Bone marrow (tissue), 2 donors: ENCODE measurements around the gene CDH4.
"Not testable (repeated sequence)": the region's sequence is repeated elsewhere in the genome, so short reads cannot be mapped to it uniquely, and the experiment has no call there.

Experiments
- DNase-seq, 2 donors: peaks; one replicate each; lab custom pipeline; 2025; lab: John Stamatoyannopoulos, UW

Gene CDH4

DNA sequence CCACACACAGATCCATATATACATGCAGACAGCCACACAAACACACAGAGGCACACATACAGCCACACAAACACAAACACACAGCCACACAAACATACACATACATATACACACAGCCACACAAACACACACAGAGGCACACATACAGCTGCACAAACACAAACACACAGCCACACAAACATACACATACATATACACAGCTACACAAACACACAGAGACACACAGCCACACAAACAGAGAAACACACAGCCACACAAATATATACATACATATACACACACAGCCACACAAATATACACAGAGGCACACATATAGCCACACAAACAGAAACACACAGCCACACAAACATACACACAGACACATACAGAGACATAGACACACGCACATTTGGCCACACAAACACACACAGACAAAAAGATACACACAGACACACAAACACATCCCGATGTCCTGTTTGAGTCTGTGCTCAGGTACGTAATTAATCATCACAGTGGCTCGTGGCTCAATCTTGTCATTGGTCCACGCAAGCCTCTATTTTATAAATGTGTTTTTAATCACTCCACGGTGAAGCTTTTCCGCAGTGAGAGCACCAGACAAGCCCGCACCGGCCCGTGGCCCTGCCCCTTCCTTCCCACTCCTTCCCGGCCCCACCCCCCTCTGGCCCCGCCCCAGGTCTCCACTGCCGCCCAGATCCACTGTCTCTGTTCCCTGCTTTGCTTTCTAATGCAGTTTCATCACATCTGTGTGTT, 135.3 kb downstream of the CDH4 start:
- no peak for DNase-seq

DNA sequence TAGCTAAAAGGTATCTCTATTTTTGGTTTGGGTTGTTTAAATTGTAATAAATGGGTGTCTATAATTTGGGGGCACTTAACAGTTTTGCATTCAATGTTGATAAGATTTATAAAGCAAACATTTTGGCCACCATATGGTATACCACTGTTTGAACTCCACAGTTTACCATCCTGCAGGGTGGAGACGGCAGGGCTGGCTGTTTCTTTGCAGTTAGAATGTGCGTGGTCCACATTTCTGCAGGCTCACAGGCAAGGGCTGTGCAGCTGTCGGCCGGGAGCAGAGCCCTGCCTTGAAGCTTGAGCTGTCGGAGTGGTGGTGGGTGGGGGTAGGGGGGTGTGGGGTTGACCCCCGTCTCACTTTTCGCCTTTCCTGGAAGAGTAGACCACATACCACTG, 135.9 kb downstream of the CDH4 start:
- no peak for DNase-seq

DNA sequence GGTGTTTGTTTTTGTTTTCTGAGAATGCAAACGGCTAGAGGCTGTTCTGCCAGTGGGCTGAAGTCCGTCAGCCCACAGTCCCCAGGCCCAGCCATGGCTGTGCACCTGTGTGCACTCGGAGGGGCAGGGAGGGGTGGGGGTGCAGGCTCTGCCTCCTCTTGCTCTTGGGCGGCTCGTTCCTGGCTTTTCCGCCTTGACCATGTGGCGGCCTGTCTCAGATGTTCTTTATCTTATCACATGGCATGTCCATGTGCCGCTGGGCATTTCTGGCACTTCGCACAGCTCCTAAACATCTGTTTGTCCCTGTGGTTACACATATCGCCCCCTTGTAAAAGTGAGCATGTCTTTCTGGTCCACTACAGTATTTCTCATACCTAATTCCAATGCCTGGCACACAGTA, 137.0 kb downstream of the CDH4 start:
- no peak for DNase-seq

DNA sequence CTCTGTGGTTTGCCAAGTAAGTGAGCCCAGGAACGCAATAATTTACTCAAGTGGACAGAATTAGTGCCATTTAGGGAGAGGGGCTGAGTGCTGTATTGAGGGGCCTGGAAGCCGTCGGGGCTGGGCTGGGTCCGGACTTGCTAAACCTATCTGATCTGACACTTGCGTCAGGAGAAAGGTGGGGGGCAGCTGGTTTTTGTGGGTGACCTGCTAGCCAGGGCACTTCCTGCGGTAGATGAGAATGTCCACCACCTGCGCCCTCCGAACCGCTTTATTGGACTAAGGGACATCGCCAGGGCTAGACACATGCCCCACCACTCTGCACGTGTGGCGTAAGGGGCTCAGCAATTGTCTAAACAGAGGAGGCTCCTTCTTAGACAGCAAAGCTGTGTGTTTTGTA, 139.1 kb downstream of the CDH4 start:
- no peak for DNase-seq

DNA sequence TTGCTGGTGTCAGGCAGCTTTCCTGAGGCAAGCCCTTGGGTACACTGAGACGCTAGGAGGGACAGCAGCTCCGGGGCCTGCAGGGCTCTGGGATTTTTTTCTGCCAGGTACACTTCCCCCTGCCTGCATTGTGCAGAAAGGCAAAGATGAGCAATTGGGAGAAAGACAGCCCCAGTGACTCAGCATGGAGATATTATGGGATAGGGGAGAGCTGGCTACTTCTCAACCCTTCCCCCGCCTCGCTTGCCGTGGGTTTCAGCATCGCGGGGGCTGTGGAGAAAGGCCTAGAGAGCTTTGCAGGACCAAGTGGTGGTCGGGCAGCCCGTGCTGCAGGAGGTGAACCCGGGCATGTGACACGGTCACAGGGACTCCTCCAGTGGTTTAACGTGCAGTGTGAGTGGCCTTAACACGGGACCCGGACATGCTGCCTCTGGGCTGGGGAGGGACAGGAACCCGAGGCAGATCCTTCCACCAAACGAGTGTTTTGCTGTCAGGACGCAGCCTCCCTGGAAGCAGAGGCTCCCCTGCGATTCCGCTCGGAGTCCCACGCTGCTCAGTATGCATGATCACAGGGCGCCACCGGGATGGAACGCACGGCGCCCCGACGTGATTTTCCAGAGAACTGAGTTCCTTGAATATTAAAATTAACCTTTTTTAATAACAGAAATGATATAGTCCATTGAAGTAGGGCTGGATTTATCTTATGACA, 139.9 kb downstream of the CDH4 start:
- DNase-seq: no peak

DNA sequence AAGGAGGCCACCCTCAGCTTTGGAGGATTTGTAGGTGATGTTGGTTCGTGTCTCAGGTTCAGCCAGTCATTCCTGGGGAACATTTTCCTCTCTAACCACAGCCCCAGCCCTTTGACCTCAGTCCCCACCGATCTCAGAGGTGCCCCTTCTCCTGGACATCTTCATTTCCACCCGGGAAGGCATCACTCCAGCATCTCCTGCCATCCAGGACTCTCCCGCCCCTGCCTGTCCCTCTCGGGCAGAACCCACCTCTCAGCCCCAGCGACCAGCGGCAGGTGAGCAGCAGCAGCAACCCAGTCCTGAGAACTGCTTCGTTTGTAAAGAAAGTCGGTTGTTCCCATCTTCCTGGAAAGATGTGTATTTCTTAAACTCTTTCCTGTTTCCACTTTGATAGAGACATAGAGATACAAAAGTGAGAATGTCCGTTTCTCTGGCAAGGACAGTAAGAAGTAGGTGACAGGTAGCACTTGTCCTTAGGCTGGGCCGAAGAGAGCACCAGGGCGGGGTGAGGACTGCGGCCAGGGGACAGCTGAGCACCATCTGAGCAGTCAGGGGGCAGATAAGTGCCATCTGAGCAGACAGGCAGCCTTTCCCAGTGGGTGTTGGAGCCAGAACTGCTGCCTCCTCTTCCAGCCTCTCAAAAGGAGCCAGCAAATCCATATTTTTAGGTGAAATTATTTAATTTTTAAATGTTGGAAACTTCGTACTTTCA, 142.2 kb downstream of the CDH4 start:
- no peak for DNase-seq

DNA sequence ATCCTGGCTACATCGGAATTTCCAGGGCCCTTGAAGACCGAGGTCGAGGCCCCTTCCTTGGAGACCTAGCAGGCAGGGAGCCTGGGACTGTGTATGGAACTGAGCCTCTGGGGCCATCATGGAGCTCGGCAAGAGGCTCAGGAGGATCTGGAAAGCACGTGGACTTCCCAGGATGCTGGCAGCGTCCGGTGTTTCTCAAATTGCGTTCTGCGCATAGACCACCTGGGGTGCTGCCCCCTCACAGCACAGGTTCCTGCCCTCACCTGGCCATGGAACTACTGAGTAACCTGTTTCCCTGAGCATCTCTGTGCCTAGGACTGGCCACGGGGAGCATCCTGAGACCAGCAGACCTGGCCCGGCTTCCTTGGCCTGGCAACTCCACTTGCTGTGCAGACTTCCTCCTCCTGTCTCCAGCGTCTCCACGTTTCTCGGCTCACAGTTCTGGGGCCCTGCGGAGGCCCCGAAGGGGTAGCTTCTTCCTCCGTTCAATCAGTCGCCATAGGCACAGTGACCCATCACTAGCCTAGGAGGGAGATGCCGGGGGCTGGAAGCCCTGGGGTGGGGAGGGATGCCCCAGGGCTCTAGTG, 144.3 kb downstream of the CDH4 start:
- DNase-seq: no peak

DNA sequence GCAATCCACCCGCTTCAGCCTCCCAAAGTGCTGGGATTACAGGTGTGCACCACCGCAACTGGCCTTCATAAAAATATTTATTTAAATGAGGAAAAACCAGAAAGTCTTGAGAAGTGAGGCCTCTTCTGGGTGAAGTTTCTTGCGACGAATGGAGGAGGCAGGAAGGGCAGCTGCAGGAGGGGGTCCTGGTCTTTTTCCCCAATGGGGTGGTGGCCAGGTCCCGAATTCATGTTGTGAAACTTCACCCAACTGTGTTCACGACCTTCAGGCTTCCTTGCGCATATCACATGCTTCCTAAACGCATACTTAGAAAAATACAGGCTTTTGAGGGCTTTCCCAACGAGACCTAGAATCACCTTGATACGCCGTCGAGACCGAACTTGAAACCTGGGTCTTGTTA, 145.1 kb downstream of the CDH4 start:
- no peak for DNase-seq

DNA sequence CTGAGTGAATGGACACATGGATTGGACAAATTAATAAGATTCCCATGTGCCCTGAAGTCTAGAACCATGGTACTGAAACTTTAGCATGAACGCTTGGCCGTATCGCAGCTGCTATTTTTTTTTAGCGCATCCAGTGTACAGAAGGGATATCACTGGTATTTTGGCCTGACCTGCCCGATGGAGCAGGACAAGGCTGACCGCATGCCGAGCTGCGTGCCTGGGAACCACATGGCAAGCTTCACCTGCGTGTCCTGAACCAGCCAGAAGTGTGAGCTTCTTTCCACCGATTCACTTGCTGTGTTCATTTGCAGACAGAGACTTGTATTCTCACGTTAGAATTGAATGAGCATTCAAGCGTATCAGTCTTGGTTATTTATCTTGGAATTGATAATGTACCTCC, 145.7 kb downstream of the CDH4 start:
- DNase-seq: no peak

DNA sequence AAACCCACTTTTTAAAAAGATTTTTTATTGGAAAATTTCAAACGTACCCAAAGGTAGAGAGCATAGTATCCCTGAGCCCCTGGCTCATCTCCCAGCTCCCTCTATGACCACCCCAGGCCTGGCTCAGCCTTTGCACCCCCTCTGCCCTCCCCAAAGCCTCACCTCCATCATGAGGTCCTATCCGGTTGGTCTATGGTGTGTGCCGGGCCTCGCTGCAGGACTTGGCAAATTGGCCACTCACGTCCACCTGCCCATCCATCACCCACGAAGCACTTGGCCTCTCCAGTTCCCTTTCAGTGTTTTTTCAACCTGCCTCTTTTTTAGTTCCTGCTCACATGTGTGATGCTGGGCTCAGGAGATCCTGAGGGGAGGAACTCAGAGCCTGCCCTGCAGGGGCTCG, 147.4 kb downstream of the CDH4 start:
- no peak for DNase-seq

DNA sequence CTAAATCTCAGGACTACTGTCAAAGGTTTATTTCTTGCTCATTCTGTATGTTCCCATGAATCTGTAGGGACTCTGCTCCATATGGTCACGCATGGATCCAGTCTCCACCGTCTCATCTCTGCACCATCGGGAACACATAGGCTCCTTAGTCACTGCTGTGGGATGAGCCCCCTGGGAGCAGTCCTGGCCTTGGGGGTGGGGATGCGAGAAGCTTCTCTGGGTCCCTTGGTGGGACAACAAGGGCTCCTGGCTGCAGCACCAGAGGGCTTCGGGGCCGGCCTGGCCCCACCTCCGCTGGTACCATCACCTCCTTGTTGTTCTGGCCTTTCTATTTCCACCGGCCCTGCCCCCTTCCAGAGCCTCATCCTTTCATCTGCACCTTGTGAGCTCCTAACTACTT, 148.4 kb downstream of the CDH4 start:
- no peak for DNase-seq

DNA sequence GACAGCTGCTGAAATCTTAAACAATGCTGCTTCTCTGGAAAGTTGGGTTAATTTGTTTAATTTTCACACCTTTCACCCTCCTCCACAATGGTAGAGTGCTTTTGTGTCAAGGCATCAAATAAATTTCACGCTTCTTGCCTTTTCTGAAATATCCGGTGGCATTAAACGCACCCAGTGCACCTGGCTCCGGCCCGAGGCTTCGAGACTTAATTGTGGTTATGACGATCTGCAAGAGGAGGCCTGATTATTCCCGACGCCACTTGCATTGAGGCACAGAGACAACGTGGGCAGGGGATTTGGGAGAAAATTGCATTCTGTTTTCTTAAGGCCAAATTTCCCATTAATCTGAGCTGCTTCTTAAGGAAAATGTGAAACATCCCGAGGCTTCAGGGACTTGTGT, 152.2 kb downstream of the CDH4 start:
- DNase-seq: no peak

DNA sequence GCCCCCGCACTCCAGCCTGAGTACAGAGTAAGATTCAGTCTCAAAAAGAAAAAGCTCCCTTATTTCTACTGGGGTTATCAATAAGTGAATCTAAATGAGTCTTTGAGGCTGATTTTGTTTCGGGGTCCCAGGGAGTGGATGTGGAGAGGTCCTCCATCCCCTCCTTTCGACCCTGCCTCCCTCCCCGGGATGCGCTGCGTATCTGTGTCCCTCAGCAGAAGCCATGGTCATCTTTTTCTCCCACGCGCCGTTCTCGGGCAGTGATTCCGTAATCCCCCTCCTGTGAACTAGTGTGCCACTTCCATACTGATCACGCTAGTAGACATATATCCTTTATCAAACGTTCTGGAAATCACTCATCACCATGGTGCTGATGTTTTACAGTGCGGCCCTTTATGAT, 152.9 kb downstream of the CDH4 start:
- DNase-seq: no peak

DNA sequence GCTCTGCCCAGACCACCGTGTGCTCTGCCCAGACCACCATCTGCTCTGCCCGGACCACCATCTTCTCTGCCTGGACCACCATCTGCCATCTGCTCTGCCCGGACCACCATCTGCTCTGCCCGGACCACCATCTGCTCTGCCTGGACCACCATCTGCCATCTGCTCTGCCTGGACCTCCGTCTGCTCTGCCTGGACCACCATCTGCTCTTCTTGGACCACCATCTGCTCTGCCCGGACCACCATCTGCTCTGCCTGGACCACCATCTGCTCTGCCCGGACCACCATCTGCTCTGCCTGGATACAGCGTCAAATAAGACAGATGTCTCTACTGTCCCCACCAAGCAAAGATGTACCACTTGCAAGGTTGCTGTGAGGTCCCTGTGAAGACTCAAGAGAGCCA, 154.7 kb downstream of the CDH4 start:
- not testable (repeated sequence) for DNase-seq

DNA sequence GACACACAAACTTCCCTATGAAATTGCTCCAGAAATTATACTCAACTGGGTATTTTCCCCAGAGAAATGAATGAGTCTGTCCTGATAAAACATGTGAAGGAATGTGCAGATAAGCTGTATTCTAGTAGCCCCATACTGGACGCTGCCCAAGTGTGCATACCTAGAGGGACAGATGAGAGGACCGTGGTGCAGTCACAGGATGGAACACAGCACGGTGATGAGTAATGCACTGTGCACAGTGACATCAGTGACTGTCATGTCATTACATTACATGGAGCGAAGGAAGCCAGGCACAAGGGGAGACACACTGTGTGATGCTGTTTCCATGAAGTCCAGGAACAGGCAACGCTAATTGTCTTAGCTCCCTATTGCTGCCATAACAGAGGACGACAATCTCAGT, 155.5 kb downstream of the CDH4 start:
- DNase-seq: no peak

DNA sequence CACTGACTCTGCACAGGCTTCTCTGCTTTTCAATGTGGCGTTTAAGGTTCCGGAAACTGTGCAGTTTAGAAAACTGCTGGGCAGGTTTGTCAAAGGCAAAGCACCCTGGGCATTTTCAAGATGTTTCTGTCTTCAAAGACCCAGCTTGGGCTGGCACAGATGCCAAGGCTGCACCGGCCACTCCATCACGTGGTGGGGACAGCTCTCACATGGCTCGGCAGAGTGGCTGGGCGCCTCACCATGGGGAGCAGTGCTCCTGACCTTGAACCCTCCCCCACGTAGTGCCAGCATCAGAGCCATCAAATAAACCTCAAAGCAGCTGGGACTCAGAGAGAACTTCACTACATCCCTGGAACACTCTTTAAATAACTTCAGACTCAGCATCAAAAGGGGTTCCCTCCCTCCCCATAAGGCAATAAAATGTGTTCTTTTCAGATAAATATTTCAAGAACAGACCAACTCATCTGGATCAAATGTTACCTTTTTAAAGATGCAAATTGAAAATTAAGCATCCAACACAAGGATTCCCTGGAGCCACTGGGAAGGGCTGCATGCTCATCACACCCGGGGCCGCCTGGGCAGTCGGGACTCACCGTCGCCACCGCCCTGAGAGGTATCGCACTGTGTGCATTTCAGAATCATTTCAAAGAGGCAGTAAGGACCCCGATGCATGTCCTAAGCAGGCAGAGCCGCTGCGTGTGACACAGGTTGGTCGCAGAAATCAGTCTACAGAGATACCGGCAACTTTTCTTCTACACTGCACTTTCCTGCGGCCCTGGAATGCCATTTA, 157.1 kb downstream of the CDH4 start:
- no peak for DNase-seq

DNA sequence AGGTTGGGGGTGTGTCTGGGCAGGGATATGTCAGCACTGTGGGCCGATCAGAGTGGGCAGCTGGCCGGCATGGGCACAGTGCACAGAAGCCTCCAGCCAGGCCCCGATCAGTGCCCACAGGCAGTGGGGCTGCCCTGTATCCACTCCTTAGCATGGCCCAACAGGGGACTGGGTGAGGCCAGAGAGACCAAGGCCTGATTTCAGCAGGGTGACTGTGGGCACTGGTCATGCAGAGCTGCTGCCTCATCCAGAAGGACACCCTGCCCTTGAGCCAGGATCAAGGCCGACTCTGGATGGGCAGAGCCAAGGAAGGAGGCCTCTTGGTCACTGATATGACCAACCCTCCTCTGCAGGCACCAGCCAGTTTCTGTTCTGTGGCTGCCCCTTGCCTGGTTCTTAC, 159.7 kb downstream of the CDH4 start:
- no peak for DNase-seq

DNA sequence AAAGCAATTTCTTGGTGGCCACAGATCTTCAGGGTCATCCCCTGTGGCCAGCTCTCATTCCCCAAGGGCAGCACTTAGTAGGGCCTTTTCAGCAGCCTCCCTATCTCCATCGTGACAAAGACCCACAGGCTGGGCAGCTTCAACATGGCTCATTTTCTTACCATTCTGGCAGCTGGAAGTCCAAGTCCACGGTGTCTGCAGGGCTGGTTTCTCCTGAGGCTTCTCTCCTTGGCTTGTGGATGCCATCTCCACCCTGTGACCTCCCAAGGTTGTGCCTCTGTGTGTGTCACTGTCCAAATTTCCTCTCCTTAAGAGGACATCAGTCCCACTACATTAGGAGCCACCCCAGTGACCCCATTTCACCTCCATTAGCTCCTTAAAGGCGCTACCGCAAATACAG, 161.7 kb downstream of the CDH4 start:
- DNase-seq: no peak

DNA sequence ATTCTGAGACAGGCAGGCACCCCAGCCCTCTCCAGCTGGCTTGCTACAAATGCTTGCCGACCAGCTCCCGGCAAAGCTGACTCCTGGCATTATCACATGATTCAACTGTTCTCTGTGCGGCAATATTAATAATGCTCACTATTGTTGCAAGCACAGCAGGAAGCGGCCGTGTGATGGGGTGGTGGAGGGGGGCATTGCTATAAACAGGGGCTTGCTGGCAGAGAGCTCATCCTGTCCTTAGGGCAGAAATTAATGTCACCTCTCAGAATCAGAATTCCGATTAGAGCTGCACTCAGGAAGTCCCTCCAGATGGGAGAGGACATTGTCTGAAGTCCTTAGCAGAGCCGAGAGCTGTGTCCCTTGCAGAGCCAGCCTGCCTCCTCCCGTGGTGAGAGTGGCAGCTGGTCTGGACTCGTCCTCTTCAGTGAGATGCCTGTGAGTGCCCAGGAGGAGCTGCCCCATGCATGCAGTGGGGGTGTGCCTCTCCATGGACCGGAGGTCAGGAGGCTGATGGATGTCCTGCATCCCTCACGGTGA, 162.5 kb downstream of the CDH4 start:
- no peak for DNase-seq

DNA sequence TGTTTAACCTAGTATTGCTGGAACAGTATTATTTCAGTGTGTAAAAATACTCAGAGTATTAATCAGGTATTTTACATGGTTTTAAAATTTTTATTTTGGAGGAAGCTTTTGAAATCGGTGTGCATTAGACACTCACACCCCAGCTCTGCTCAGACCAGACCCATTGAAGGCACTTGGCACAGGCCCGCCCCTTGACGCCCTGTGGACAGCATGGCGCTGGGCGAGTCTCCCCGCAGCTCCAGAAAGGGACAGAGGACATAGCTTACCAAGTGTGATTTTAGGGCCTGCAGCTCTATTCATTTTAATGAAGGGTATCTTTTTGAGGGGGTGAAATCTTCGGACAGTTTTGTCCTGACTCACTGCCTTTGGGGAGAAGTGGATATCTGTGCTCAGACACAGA, 164.5 kb downstream of the CDH4 start:
- DNase-seq: no peak

DNA sequence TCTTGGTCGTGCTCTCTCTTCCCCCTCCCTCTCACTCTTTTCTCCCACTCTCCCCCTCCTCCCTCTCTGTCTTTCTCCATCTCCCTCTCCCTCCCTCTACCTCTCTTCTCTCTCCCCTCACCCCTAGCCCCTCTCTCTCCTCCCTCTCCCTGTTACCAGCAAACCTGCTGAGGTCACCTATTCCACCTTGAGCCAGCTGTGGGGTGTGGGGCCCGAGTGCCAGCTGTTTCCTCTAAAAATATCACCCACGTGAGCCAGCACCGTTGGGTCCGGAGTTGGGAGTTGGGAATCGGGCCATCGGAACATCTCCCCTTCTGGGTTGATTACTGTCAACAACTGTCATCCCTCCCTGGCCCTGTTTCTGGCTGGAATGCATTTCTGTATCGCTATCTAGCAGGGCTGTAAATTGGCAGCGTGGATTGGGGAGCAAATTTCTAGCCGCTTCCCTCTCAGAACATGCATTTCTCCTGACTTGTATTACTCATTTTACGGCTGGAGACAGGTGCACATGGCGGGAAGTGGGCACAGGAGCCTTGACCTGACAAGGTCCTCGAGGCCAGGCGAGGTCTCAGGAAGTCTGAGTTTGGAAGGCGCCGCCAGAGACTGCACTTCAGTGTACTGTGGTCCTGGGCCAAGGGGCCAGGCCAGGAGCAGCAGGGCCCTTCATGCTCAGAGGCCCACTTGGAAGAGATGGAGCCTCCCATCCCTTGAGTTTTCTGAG, 165.3 kb downstream of the CDH4 start:
- DNase-seq: no peak
